IMR-90 (cell line): ENCODE data around the gene MRPL11. TPM values are rescaled to one million over a fixed set of nuclear protein-coding genes. Genes with fewer than 3 reads are reported as not detected.

Experiments used
- ATAC-seq: fragments of 200-7000 bp; cut with Tn5 transposase; 2 replicates; pipeline ENCODE4 v1.9.1; 2020; ENCODE audit warnings: low read depth, mild to moderate bottlenecking, moderate library complexity
- BruUV-seq: library from RNA; stranded (reverse); fragments of 400-500 nt; replicated peaks from 2 replicates; lab custom pipeline; 2021; lab: Mats Ljungman, UMichigan
- CTCF ChIA-PET: fragments of 300-600 bp; formaldehyde crosslinking; extraction: SDS; loops from one replicate; lab custom pipeline; 2021; ENCODE audit warnings: antibody characterized with exemption; lab: Yijun Ruan, JAX
- POLR2A ChIA-PET: fragments of 300-600 bp; sonication (Branson Sonifier 250); formaldehyde crosslinking; loops from one replicate; lab custom pipeline; 2022; ENCODE audit warnings: antibody characterized with exemption; ENCODE audit not compliant: unreplicated experiment; lab: Charles Lee
- DNase-seq: peaks from one replicate; pipeline ENCODE4 v3.0.0; 2013
- H2AFZ ChIP-seq: replicated peaks from 2 replicates; pipeline ENCODE3; 2013; ENCODE audit warnings: low read length, mild to moderate bottlenecking; ENCODE audit not compliant: poor library complexity
- H2AK5ac ChIP-seq: 2 replicates; pipeline ENCODE4 v1.6.1; 2013; ENCODE audit warnings: low read depth, low read length, inconsistent platforms
- H2AK9ac ChIP-seq: replicated peaks from 2 replicates; pipeline ENCODE3; 2013; ENCODE audit warnings: mild to moderate bottlenecking, low read depth, low read length, moderate library complexity; ENCODE audit not compliant: poor library complexity
- H2BK120ac ChIP-seq: 2 replicates; pipeline ENCODE4 v1.6.1; 2013; ENCODE audit warnings: low read depth, low read length, inconsistent platforms
- H2BK15ac ChIP-seq: 3 replicates; pipeline ENCODE4 v1.6.1; 2013; ENCODE audit warnings: low read depth, low read length, inconsistent platforms
- H2BK20ac ChIP-seq: 2 replicates; pipeline ENCODE4 v1.6.1; 2013; ENCODE audit warnings: low read depth, mild to moderate bottlenecking, inconsistent platforms, low read length, moderate library complexity
- H2BK5ac ChIP-seq: 2 replicates; pipeline ENCODE4 v1.6.1; 2013; ENCODE audit warnings: mild to moderate bottlenecking, low read depth, low read length, inconsistent platforms; ENCODE audit not compliant: poor library complexity, severe bottlenecking
- H3K14ac ChIP-seq: replicated peaks from 2 replicates; pipeline ENCODE4 v1.6.1; 2013; ENCODE audit warnings: low read depth, low read length, inconsistent platforms
- H3K18ac ChIP-seq: 2 replicates; pipeline ENCODE4 v1.6.1; 2013; ENCODE audit warnings: low read depth, low read length, control low read depth
- H3K23ac ChIP-seq: 2 replicates; pipeline ENCODE4 v1.6.1; 2013; ENCODE audit warnings: low read depth, low read length, inconsistent platforms
- H3K27ac ChIP-seq: 2 replicates; pipeline ENCODE4 v1.5.1; 2013; ENCODE audit warnings: mild to moderate bottlenecking, control low read depth, low read length; ENCODE audit not compliant: insufficient read depth
- H3K27me3 ChIP-seq: 2 replicates; pipeline ENCODE4 v1.6.1; 2013; ENCODE audit warnings: low read length; ENCODE audit not compliant: control insufficient read depth, insufficient read depth
- H3K36me3 ChIP-seq: 2 replicates; pipeline ENCODE4 v1.6.1; 2013; ENCODE audit warnings: low read length, mixed read lengths; ENCODE audit not compliant: control insufficient read depth, insufficient read depth
- H3K4ac ChIP-seq: 2 replicates; pipeline ENCODE4 v1.6.1; 2013; ENCODE audit warnings: low read depth, low read length, inconsistent platforms
- H3K4me1 ChIP-seq: 2 replicates; pipeline ENCODE4 v1.6.1; 2013; ENCODE audit warnings: low read length, mixed read lengths; ENCODE audit not compliant: control insufficient read depth, insufficient read depth
- H3K4me2 ChIP-seq: 2 replicates; pipeline ENCODE4 v1.6.1; 2013; ENCODE audit warnings: low read depth, mild to moderate bottlenecking, control low read depth, low read length, moderate library complexity
- H3K4me3 ChIP-seq: 2 replicates; pipeline ENCODE4 v1.5.1; 2013; ENCODE audit warnings: low read depth, mild to moderate bottlenecking, control low read depth, low read length, moderate library complexity; ENCODE audit not compliant: insufficient read depth
- H3K56ac ChIP-seq: 2 replicates; pipeline ENCODE4 v1.6.1; 2013; ENCODE audit warnings: low read length, inconsistent platforms; ENCODE audit not compliant: insufficient read depth; ENCODE audit errors: extremely low read depth
- H3K79me1 ChIP-seq, 2 experiments: 2 replicates each; pipeline ENCODE4 v1.6.1; 2013; ENCODE audit warnings: low read length in 2 of 2, inconsistent platforms in 1 of 2, low read depth in 1 of 2
- H3K9ac ChIP-seq: 2 replicates; pipeline ENCODE4 v1.6.1; 2013; ENCODE audit warnings: low read depth, low read length, control low read depth
- H3K9me1 ChIP-seq: 2 replicates; pipeline ENCODE4 v1.6.1; 2013; ENCODE audit warnings: low read length, inconsistent platforms; ENCODE audit not compliant: insufficient read depth
- H3K9me3 ChIP-seq: 2 replicates; pipeline ENCODE4 v1.6.1; 2013; ENCODE audit warnings: low read length; ENCODE audit not compliant: control insufficient read depth, insufficient read depth
- H4K20me1 ChIP-seq: 2 replicates; pipeline ENCODE4 v1.6.1; 2013; ENCODE audit warnings: low read length, inconsistent platforms; ENCODE audit not compliant: insufficient read depth
- H4K5ac ChIP-seq: 2 replicates; pipeline ENCODE4 v1.6.1; 2013; ENCODE audit warnings: mild to moderate bottlenecking, low read depth, low read length, control low read depth
- H4K8ac ChIP-seq, 2 experiments: 2 replicates each; pipeline ENCODE4 v1.6.1; 2013; ENCODE audit warnings: low read depth in 2 of 2, low read length in 2 of 2, control low read depth in 1 of 2, inconsistent platforms in 1 of 2
- H4K91ac ChIP-seq: 2 replicates; pipeline ENCODE4 v1.6.1; 2013; ENCODE audit warnings: low read depth, low read length, inconsistent platforms; ENCODE audit not compliant: insufficient read depth
- BHLHE40 ChIP-seq: fragments of 150-350 bp; IDR thresholded peaks from 2 replicates; pipeline ENCODE4 v1.6.1; 2016; ENCODE audit warnings: mild to moderate bottlenecking, low read depth, low read length
- CEBPB ChIP-seq: IDR thresholded peaks from 2 replicates; pipeline ENCODE4 v1.6.1; 2012; ENCODE audit warnings: low read depth, low read length, improper control_type of control experiment
- CHD1 ChIP-seq: IDR thresholded peaks from 2 replicates; pipeline ENCODE4 v1.6.1; 2012; ENCODE audit warnings: low read depth, low read length, improper control_type of control experiment
- MAFK ChIP-seq: IDR thresholded peaks from 2 replicates; pipeline ENCODE4 v1.6.1; 2012; ENCODE audit warnings: low read depth, low read length, improper control_type of control experiment
- MAZ ChIP-seq: IDR thresholded peaks from 2 replicates; pipeline ENCODE4 v1.6.1; 2012; ENCODE audit warnings: low read depth, mild to moderate bottlenecking, low read length, improper control_type of control experiment, moderate library complexity, borderline replicate concordance
- NFE2L2 ChIP-seq: fragments of 150-350 bp; IDR thresholded peaks from 2 replicates; pipeline ENCODE4 v1.6.1; 2016; ENCODE audit warnings: low read depth, mild to moderate bottlenecking, low read length
- POLR2A ChIP-seq: IDR thresholded peaks from 2 replicates; pipeline ENCODE4 v1.6.1; 2012; ENCODE audit warnings: mild to moderate bottlenecking, low read depth, low read length
- RAD21 ChIP-seq: IDR thresholded peaks from 2 replicates; pipeline ENCODE4 v1.6.1; 2012; ENCODE audit warnings: low read length, improper control_type of control experiment
- RCOR1 ChIP-seq: IDR thresholded peaks from 2 replicates; pipeline ENCODE4 v1.6.1; 2012; ENCODE audit warnings: mild to moderate bottlenecking, low read length, improper control_type of control experiment; ENCODE audit not compliant: insufficient replicate concordance
- RFX5 ChIP-seq: IDR thresholded peaks from 2 replicates; pipeline ENCODE4 v1.8.0; 2012; ENCODE audit warnings: low read depth, mild to moderate bottlenecking, low read length, moderate library complexity
- USF2 ChIP-seq: fragments of 150-350 bp; IDR thresholded peaks from 2 replicates; pipeline ENCODE4 v1.6.1; 2017; ENCODE audit warnings: mild to moderate bottlenecking, antibody characterized with exemption, low read length, low read depth
- WGBS, 2 experiments: methylation state at CpG; one replicate each; pipeline versions ENCODE4 v1.1.5 to v1.1.7; 2013; ENCODE audit warnings: missing lambda C conversion rate in 2 of 2; ENCODE audit not compliant: insufficient read length in 1 of 2; ENCODE audit errors: extremely low coverage in 2 of 2; 5-methylcytosine and 5-hydroxymethylcytosine counted together
- dilution Hi-C: fragments of 300-500 bp; cut with HindIII; formaldehyde crosslinking; loops from one replicate; pipeline ENCODE4 v1.14.3; 2018; ENCODE audit warnings: low sequenced_read_pairs; ENCODE audit not compliant: unreplicated experiment
- in situ Hi-C: fragments of 300-500 bp; cut with MboI; formaldehyde crosslinking; loops from 3 replicates; pipeline ENCODE4 v1.14.3; 2019; ENCODE audit warnings: low sequenced_read_pairs, inconsistent platforms, mixed read lengths
- intact Hi-C: fragments of 100-400 bp; cut with micrococcal nuclease; formaldehyde crosslinking; loops from 2 replicates; pipeline ENCODE4 v1.10.0; 2022
- polyA plus RNA-seq, 3 experiments: library from polyadenylated mRNA; depleted of rRNA; stranded (reverse); fragments of >200 nt; gene quantifications; 2 replicates each; pipeline ENCODE4 v1.2.3, GENCODE V29; 2012; ENCODE audit warnings: low replicate concordance in 1 of 3
- total RNA-seq: library from RNA; depleted of rRNA; stranded (reverse); fragments of >200 nt; gene quantifications from 2 replicates; pipeline ENCODE4 v1.2.3, GENCODE V29; 2012

Gene MRPL11
- total and polyA plus RNA-seq, 2 of the 4 experiments (the other 2 are of a cell fraction), result 45.5 to 45.6 TPM

DNA sequence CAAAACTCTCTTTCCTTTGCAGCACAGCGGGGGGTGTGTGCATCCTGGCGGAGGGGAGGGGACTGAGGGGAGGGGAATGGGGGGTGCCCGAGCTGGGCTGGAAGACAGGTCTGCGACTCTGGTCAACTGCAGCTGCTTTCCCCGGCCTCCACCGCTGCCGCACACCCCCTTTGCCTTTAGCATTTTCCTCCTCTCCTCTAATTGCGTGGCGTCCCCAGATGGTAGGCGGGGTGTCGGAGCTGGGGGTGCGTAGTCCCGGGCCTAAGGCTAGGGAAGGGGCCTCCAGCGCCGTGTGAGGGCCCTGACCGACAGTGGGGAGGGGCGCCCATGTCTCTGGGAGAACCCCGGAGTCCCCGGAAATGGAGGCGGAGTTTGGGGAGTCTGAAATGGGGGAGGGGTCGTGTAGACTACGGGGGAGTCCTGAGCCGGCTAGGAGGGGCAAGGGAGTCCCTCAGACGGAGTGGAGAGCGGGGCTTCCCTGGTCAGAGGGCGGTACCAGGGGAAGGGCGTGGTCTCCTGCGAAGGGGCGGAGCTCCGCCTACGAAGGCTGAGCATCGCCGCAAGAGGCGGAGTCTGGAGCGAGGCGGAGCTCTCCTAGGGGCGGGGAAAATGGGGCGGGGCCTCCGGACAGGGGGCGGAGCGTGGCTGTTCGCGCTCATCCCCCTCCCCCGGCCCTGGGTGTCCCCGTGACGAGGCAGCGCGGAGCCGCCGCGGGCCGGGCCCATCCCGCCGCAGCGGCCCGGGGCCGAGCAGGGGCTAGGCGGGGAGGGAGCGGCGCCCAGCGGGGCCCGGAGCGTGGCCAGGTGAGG lies 27.8 kb upstream of the MRPL11 start, which contains the start of gene PELI3:
Gene PELI3, plus strand, starts transcription at position 681 of the 809 bp plus-strand sequence. CDS start 1,224 bp downstream, outside the sequence.
- Histone ChIP-seq H2BK5ac (peak within 1 kb of the TSS; percentile 36), H4K5ac (peak within 1 kb of the TSS; percentile 60), H3K23ac (peak within 1 kb of the TSS; percentile 87), H3K4me1 (peaks cover 8% of the 10 kb centered on the region; the same call in 1 of the 2 replicates), H3K27me3 (no peaks in the 10 kb centered on the region), H3K56ac (no peak within 1 kb of the TSS), H4K20me1 (no peaks in the 10 kb centered on the region; the same call in 1 of the 2 replicates), H2AK5ac (peak within 1 kb of the TSS; percentile 53; the same call in 1 of the 2 replicates), H3K18ac (peak within 1 kb of the TSS; percentile 50; the same call in 1 of the 2 replicates), H3K27ac (peak within 1 kb of the TSS; percentile 66), H3K4me3 (peak within 1 kb of the TSS; percentile 71), H4K8ac (peak within 1 kb of the TSS; percentile 63 to 87; a peak in 3 of 4 replicates), H3K9ac (peak within 1 kb of the TSS; percentile 79), H2AFZ (peak within 1 kb of the TSS; percentile 97), H2AK9ac (peak within 1 kb of the TSS; percentile 96), H2BK120ac (peak within 1 kb of the TSS; percentile 28; the same call in 1 of the 2 replicates), H3K36me3 (peaks cover 8% of the 10 kb centered on the region; the same call in 1 of the 2 replicates), H3K4ac (peak within 1 kb of the TSS; percentile 61), H2BK20ac (no peak within 1 kb of the TSS), H4K91ac (peak within 1 kb of the TSS; percentile 33; the same call in 1 of the 2 replicates), H3K9me1 (peaks cover 8% of the 10 kb centered on the region), H3K9me3 (no peaks in the 10 kb centered on the region), H3K14ac (peak within 1 kb of the TSS; percentile 79), H2BK15ac (no peak within 1 kb of the TSS), H3K79me1 (peaks cover 20 to 27% of the 10 kb centered on the region in 2 experiments), H3K4me2 (peak within 1 kb of the TSS; percentile 92)
- CTCF ChIA-PET, result interaction anchor here (0.6 to 1.0 kb wide), 5 partner anchors 12 to 173 kb away, joined by 3 to 7 read pairs (median 3); partner anchors contain the start of genes DPP3 and MRPL11
- intact Hi-C loops, result loop anchor here (1.0 kb wide), 1 partner anchor 211 kb away; the partner anchor contains the start of gene RBM4B
- TF ChIP-seq CEBPB, result no peak
- peak; percentile 56 for TF ChIP-seq POLR2A
- peak; percentile 44; the same call in 1 of the 2 replicates for TF ChIP-seq USF2
- peak; percentile 12; the same call in 1 of the 2 replicates for TF ChIP-seq MAZ
- no peak for TF ChIP-seq RCOR1
- no peak for TF ChIP-seq RAD21
- no peak for TF ChIP-seq NFE2L2
- no peak for TF ChIP-seq BHLHE40
- no peak for TF ChIP-seq CHD1
- TF ChIP-seq MAFK, result no peak
- no peak for TF ChIP-seq RFX5
- dilution Hi-C loops, result no loop called here
- no TSS peak for BruUV-seq
- WGBS, 2 experiments, result 0% methylated on average over 22 of the region's 63 CpGs; no CpG with 5 or more reads in 1 of the 2 experiments
- in situ Hi-C loops, result no loop called here
- ATAC-seq (peak; percentile 96), DNase-seq (peak; percentile 88)
- POLR2A ChIA-PET, result interaction anchor here (0.6 to 1.1 kb wide), 3 partner anchors 14 to 1452 kb away, joined by 3 to 16 read pairs (median 3); partner anchors contain the start of genes ACTN3 and DPP3
